GM18858 (cell line): ENCODE results near the gene TCAP.

Source experiments
- ATAC-seq: cut with Tn5 transposase; IDR thresholded peaks from one replicate; pipeline ENCODE4 v1.9.1; 2021; ENCODE audit not compliant: unreplicated experiment

TCAP gene

DNA sequence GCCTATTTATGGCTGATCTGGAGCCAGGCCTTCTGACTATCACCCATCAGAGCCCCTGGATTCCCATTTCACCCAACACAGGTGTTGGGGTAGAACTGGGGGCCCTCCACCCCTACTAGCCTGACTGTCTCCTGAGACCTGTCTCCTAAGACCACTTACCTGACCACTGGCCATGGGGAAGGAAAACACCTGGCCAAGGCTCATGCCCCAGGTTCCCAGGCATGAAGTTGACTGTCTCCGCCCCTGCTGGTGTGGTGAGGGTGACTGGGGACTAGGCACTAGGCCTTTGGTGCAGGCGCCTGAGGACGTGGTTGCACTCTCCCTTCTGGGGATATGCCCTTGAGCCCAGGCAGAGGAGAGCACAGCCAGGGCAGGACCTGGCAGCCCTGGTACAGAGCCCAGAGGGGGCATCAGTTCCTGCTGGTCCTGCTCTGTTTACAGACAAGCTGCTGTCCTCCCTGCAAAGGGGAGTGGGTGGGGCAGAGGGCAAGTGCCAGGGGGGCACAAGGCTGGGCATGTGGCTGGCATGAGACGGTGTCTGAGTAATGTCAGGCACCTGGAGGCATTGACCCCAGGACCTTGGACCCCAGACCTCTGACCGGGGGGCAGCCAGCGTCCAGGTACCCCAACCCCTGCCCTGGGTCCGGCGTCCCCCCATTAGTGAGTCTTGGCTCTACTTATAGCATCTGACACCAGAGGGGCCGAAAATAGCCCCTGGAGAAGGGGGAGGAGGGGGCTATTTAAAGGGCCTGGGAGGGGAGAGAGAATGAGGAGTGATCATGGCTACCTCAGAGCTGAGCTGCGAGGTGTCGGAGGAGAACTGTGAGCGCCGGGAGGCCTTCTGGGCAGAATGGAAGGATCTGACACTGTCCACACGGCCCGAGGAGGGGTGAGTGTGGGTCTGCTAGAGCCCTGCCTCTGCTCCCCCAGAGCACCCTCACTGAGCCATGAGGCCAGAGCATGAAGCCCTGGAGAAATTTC lies at the start of gene TCAP:
Gene TCAP, plus strand, starts transcription at position 769 of the 981 bp plus-strand sequence. Its CDS starts 11 bp downstream, at position 780.
- ATAC-seq = no peak

GRCh38 chr17:39615434-39615833 lies 49.7 kb upstream of the TCAP start:
- ATAC-seq = no peak

- no peak for ATAC-seq
Measured at GRCh38 chr17:39617100-39617445, 48.1 kb upstream of the TCAP start.

DNA sequence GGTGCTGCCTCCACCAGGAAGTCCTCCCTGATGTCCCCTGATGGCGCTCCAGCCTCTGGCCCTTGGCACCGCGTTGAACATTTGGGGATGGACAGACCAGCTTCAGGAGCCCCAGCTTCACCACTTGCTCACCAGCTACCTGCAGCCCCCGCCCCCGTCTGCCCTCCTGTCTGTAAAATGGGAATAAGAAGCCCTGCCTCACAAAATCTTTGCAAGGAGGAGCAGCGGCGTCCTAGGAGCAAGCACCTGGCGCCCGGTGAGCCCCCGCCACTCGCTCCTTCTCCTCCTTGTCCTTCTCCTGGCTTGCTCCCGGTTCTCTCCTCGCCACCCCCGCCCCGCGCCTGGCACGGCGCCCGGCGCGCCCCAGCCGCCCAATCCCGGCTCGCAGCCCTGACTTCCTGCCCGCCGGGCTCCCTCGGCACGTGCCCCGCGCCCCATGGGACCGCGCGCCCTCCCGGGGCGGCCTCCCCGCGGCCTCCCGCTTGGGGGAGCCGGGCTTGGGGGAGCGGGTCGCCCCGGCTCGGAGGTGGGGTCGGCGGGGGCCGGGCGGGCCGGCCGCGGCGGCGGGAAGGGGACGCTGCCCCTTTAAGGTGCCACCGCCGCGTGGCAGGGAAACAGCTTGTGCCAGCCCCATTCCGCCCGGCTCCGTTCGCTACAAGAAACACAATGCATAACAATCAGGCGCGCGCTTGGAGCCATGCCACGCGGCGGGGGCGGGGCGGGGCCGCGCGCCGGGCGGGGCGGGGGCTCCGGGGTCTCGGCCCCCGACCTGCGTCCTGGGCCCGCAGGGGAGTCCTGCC lies 47.5 kb upstream of the TCAP start:
- no peak for ATAC-seq

- no peak for ATAC-seq
Measured at GRCh38 chr17:39618246-39618913, 46.8 kb upstream of the TCAP start.

DNA sequence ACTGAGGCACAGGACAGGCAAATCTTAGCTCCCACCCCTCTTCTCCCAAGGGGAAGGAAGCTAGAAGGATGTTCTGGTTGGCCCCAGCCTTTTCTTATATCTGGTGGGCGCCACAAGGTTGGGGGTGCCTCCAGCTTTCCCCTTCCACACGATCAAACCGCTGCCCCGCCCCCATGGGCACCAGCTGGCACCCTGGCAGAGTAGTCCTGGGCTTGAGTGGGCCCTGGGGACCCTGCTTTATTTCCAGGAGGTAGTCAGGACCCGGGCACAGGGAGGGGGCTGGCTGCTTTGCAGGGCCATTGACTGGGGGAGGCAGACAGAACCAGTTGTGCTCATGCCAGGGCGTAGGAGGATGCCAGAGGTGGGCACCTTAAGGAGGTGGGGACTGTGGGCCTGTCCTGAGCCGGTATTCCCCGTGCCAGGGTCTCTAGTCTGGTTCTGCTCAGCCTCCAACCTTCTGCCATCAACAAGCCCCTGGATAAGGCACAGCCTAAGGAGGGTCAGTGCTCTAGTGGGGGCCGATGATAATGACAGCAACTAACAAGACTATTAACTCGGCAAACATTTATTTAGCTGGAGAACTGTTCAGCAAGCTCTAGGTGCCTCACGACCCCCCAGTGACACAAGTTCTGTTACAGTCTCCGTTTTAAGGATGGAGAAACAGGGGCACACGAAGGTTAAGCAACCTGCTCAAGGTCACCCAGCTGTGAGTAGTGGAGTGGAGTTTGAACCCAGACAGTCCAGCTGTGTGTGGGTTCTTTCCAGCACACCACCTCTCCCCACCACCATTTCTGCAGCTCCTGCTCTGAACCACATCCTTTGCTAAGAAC lies 46.0 kb upstream of the TCAP start:
- no peak for ATAC-seq

DNA sequence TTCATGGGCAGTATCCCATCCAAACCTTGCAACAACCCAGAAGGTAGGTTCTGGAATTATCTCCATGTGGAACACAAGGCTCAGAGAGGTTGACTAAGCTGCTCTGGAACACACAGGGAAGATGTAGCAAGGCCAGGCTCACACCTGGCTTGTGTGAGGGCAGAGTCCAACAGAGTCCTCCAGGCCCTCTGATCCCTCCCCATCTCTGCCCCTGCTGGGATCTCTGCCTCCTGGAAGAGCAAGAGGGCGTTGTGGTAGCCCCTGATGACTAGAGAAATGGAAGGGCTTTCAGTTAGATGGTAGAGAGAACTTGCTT lies 45.4 kb upstream of the TCAP start:
- ATAC-seq = no peak

DNA sequence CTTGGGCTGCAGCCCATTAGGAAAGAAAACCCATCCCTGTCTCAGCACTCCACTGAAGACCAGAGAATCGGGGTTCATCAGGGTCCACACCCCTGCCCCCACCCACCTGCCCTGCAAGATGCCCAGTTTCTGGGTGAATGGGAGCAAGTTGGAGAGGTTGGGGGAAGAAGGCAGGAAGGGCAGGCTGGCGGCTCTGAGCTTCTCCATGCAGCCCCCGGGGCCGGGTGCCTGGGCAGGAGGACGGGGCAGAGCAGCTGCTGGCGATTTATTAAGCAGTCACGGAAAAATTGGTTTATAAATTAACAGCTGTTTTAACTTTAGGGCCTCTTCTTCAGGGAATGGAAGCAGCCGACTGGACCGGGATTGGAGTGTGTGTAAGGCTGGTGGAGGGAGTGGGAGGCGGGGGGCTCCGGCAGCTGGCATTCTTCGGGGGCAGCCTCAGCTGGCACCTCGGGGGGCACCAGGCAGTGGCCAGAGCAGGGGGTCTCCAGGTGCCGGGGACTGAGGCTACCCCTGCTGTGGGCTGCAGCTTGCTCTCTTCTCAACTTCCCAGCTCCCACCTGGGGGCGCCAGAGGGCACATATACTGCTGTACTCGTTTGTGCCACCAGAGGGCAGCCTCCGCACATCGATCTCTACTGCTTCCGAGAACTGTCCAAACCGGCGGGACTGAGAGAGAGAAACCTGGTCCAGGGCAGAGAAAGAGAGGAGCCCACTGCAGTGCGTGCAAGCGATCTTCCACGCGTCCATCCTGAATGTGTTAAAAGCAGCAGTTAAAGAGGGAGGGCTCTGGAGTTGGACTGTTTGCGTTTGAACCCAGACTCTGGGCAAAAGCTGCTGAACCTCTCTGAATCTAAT lies 43.4 kb upstream of the TCAP start:
- peak; percentile 57 for ATAC-seq

GRCh38 chr17:39622380-39623006 lies 42.7 kb upstream of the TCAP start:
- ATAC-seq = no peak

GRCh38 chr17:39623356-39623950 lies 41.7 kb upstream of the TCAP start:
- no peak for ATAC-seq

DNA sequence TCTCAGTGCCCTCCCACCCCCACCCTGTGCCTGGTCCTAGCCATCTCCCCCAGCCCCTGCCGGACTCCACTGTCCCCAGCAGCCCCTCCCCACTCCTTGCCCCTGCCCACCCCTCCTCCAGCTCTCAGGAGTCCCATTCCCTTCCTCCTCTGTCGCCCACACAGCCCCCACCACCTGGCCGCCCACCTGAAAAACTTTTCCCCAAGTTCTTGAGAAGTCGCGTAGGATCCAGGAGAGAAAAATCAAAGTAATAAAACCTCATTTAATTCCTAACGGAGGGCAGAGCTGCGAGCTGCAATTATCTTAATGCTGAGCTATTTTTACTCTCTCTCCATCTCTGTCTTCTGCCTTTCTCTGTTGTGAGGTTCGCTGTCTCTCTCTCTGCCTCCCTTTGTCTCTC lies 40.8 kb upstream of the TCAP start:
- no peak for ATAC-seq

DNA sequence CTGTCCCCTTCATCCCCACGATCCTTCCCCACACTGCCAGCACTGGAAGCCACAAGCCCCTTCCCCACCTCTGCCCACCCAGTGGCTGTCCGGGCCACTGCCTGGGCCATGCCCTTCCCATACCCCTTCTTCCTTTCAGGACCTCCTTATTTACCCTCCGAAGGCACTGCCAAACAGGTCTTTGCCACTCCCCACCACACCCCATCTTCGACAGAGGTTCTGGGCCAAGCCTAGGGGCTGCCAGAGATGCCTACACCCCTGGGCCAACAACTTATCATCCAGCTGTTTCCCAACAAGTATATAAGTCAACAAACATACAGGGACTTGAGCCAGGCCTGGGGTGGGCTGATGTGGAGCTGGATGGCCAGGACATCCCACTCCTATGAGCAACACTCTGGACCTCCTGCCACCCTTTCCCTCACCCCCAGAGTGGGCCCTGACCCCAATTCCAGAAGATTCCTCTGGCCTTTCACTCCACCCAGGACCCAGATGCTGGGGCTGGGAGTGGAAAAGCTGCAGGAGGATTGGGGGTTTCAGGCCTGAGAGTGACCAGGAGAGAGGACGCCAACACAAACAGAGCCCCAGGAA lies 39.9 kb upstream of the TCAP start:
- no peak for ATAC-seq

- ATAC-seq = no peak
Measured at GRCh38 chr17:39626171-39627046, 38.7 kb upstream of the TCAP start, which contains the start of gene PPP1R1B. Gene PPP1R1B, plus strand, starts transcription at chr17:39626952. Its CDS starts 441 bp downstream, at chr17:39627393.

- ATAC-seq = no peak
Measured at GRCh38 chr17:39627047-39627711, 38.0 kb upstream of the TCAP start.

DNA sequence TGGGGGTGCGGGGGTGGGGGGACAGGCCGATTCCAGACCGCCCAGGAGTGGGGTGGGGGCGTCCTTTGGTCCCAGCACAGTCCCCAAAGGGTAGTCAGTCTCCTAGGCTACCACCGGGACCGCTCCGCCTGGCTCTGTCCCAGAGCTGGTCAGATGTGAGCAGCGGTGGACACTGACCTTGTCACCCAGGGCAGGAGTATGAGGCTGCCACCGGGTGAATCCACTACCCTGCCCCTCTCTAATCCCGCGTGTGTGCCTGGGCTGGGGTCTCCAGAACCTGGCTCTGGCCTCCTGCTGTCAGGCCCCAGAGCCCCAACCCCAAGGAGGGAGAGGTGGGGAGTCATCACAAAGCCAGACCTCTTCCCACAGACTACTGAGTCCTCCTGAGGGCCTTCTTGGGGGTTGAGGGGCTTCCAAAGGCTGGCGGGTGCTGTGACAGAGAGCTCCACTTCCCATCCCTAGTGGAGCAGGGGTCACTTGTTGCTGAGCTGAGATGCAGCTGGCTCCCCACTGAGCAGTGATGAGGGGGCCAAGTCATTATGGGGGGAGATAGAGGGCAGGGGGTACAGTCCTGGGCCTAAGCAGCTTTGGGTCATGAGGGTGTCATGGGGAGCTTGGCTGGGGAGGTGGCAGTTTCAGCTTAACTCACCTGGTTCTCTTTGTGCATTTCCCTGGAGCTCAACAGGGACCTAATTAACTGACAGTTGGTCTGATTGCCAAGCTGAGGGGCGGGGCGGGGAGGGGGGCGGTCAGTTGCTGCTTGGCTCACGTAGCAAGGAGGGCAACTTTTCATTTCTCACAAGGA lies 37.2 kb upstream of the TCAP start:
- ATAC-seq = no peak
